Endothelial cell of umbilical vein (primary cell): ENCODE measurements around the gene MICALL1. TPM values are rescaled to one million over a fixed set of nuclear protein-coding genes. Genes with fewer than 3 reads are reported as not detected.

Experiments
- BruUV-seq: library from RNA; stranded (reverse); fragments of 400-500 nt; replicated peaks from 2 replicates; lab custom pipeline; 2021; lab: Mats Ljungman, UMichigan
- CTCF ChIA-PET: fragments of 300-600, 350-600 bp; sonication (Branson Sonifier 250); formaldehyde crosslinking; loops from one replicate; lab custom pipeline; 2021; ENCODE audit warnings: antibody characterized with exemption, inconsistent platforms; lab: Charles Lee
- POLR2A ChIA-PET: fragments of 300-600, 350-600 bp; sonication (Branson Sonifier 250); formaldehyde crosslinking; loops from one replicate; lab custom pipeline; 2021; ENCODE audit warnings: antibody characterized with exemption, inconsistent platforms; lab: Charles Lee
- DNase-seq: peaks from one replicate; pipeline ENCODE4 v3.0.0-alpha.2; 2011; ENCODE audit warnings: low read depth, low spot score
- FAIRE-seq: peaks from 2 replicates; lab custom pipeline; 2011; peaks lifted over from hg19 to GRCh38; lab: Jason Lieb, UNC
- H2AFZ ChIP-seq: 2 replicates; pipeline ENCODE4 v1.6.0; 2012; ENCODE audit warnings: low read depth, low read length, control low read depth, inconsistent platforms
- H3K27ac ChIP-seq: 2 replicates; pipeline ENCODE4 v1.5.1; 2011; ENCODE audit warnings: low read depth, mild to moderate bottlenecking, control low read depth, low read length, moderate library complexity; ENCODE audit not compliant: insufficient read depth
- H3K27me3 ChIP-seq, 2 experiments: 2 replicates each; pipeline versions ENCODE4 v1.6.0 to v1.6.1; 2011; ENCODE audit warnings: low read length in 2 of 2, mixed read lengths in 1 of 2; ENCODE audit not compliant: control insufficient read depth in 2 of 2, insufficient read depth in 2 of 2
- H3K36me3 ChIP-seq, 2 experiments: 2 replicates in 1 of 2; 3 replicates in 1 of 2; pipeline ENCODE4 v1.5.1; 2011; ENCODE audit warnings: low read length in 2 of 2, mild to moderate bottlenecking in 1 of 2, moderate library complexity in 1 of 2; ENCODE audit not compliant: control insufficient read depth in 2 of 2, insufficient read depth in 2 of 2; ENCODE audit errors: extremely low read depth in 1 of 2
- H3K4me1 ChIP-seq: 3 replicates; pipeline ENCODE4 v1.5.1; 2011; ENCODE audit warnings: mild to moderate bottlenecking, low read length; ENCODE audit not compliant: control insufficient read depth, insufficient read depth; ENCODE audit errors: extremely low read depth
- H3K4me2 ChIP-seq: 2 replicates; pipeline ENCODE4 v1.6.1; 2011; ENCODE audit warnings: low read length, control low read depth, mixed read lengths; ENCODE audit not compliant: insufficient read depth
- H3K4me3 ChIP-seq, 3 experiments: fragments of 200-600 bp in 1 of 3; sonication (generic), shearing (Covaris generic) in 1 of 3; replicated peaks in 1 of 3; 2 replicates each; pipeline ENCODE4 v1.5.1; 2011 to 2016; ENCODE audit warnings: control low read depth in 3 of 3, low read length in 3 of 3, mild to moderate bottlenecking in 2 of 3, inconsistent platforms in 1 of 3, low read depth in 1 of 3, moderate library complexity in 1 of 3; ENCODE audit not compliant: insufficient read depth in 1 of 3
- H3K79me2 ChIP-seq: 2 replicates; pipeline ENCODE4 v1.6.0; 2012; ENCODE audit warnings: low read length, inconsistent platforms; ENCODE audit not compliant: control insufficient read depth, insufficient read depth
- H3K9ac ChIP-seq: replicated peaks from 2 replicates; pipeline ENCODE3; 2011; ENCODE audit warnings: low read length, control low read depth; ENCODE audit not compliant: insufficient read depth; ENCODE audit errors: extremely low read depth
- H3K9me1 ChIP-seq: replicated peaks from 3 replicates; pipeline ENCODE4 v1.6.0; 2011; ENCODE audit warnings: mild to moderate bottlenecking, low read length; ENCODE audit not compliant: control insufficient read depth, insufficient read depth; ENCODE audit errors: extremely low read depth
- H3K9me3 ChIP-seq: replicated peaks from 2 replicates; pipeline ENCODE4 v1.5.1; 2012; ENCODE audit warnings: low read length, inconsistent platforms; ENCODE audit not compliant: control insufficient read depth, insufficient read depth
- H4K20me1 ChIP-seq: replicated peaks from 2 replicates; pipeline ENCODE3; 2011; ENCODE audit warnings: mild to moderate bottlenecking, low read length; ENCODE audit not compliant: control insufficient read depth, insufficient read depth; ENCODE audit errors: extremely low read depth
- EZH2 ChIP-seq: IDR thresholded peaks from 2 replicates; pipeline ENCODE4 v1.6.1; 2012; ENCODE audit warnings: borderline replicate concordance, low read depth, mild to moderate bottlenecking, moderate library complexity, low read length, inconsistent platforms; ENCODE audit not compliant: severe bottlenecking
- FOS ChIP-seq: IDR thresholded peaks from 2 replicates; pipeline ENCODE4 v1.6.1; 2011; ENCODE audit warnings: mild to moderate bottlenecking, low read length, moderate library complexity, borderline replicate concordance; ENCODE audit not compliant: insufficient read depth
- GATA2 ChIP-seq: IDR thresholded peaks from 2 replicates; pipeline ENCODE4 v1.7.0; 2011; ENCODE audit warnings: low read depth, mild to moderate bottlenecking, moderate library complexity, mixed read lengths, low read length; ENCODE audit not compliant: insufficient read length, insufficient read depth
- JUN ChIP-seq: IDR thresholded peaks from 2 replicates; pipeline ENCODE4 v1.6.1; 2011; ENCODE audit warnings: borderline replicate concordance, low read depth; ENCODE audit not compliant: insufficient read length, insufficient read depth
- MYC ChIP-seq: IDR thresholded peaks from one replicate; pipeline ENCODE4 v1.6.1; 2011; ENCODE audit warnings: mild to moderate bottlenecking, low read depth, low read length
- POLR2A ChIP-seq: IDR thresholded peaks from 2 replicates; pipeline ENCODE4 v1.6.1; 2012; ENCODE audit warnings: low read depth, mild to moderate bottlenecking, control low read depth, low read length
- POLR2AphosphoS5 ChIP-seq: IDR thresholded peaks from 2 replicates; pipeline ENCODE4 v1.6.1; 2012; ENCODE audit warnings: low read depth, mild to moderate bottlenecking, control low read depth, low read length, moderate library complexity; ENCODE audit not compliant: insufficient read depth
- dilution Hi-C: fragments of 300-500 bp; cut with MboI; formaldehyde crosslinking; loops from one replicate; pipeline ENCODE4 v1.15.0; 2019; ENCODE audit warnings: low sequenced_read_pairs; ENCODE audit not compliant: extremely low pct_ligation_motif_present
- intact Hi-C: fragments of 100-400 bp; cut with micrococcal nuclease; formaldehyde crosslinking; loops from one replicate; pipeline ENCODE4 v1.10.0; 2022
- polyA plus RNA-seq, 4 experiments: library from polyadenylated mRNA; depleted of rRNA in 3 of 4; stranded (reverse) in 3 of 4; unstranded in 1 of 4; fragments of >200 nt; gene quantifications; 2 replicates each; pipeline versions ENCODE4 v1.2.1 to v1.2.3, GENCODE V29; 2011 to 2012; ENCODE audit warnings: missing spikeins in 1 of 4
- total RNA-seq: library from RNA; stranded (reverse); gene quantifications from 2 replicates; pipeline ENCODE4 v1.2.3, GENCODE V29; 2021
- TF ChIP-seq, protein P1 (sequence below): IDR thresholded peaks from 2 replicates; pipeline ENCODE4 v1.6.1; 2011; ENCODE audit not compliant: insufficient read depth, insufficient read length
- TF ChIP-seq, protein P2 (sequence below), 2 donors: IDR thresholded peaks; 1 replicate in 1 of 2; 2 replicates in 1 of 2; pipeline ENCODE4 v1.5.1; 2011; ENCODE audit warnings: low read length in 2 of 2, mild to moderate bottlenecking in 2 of 2, moderate library complexity in 2 of 2, control low read depth in 1 of 2, inconsistent platforms in 1 of 2, low read depth in 1 of 2; ENCODE audit not compliant: insufficient read depth in 1 of 2; ENCODE audit errors: extremely low read depth in 1 of 2

Gene MICALL1
- total and polyA plus RNA-seq, 2 donors (not counting 3 experiments of a cell fraction or from before 2014, with no cell fraction given), result 23.9 to 66.9 TPM

DNA sequence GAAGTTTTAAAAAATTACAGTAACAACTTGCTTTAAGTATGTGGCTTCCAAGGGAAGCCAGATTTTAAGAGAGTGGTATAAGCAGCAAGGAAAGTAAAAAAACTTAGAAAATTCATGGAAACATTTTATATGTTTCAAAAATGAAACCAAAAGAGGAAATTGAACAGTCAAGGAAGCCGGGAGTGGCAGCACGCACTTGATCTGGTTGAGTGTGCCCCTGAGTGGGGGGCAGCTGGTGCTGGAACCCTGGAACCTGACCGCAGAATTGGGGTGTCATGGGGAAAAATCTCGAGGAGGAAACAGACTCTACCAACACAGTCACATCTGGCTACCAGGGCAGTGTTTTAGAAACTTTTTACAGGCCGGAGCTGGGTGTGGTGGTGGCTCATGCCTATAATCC lies 14.0 kb downstream of the MICALL1 start:
- intact Hi-C loops, result no loop called here
- no peak for TF ChIP-seq POLR2AphosphoS5
- TF ChIP-seq FOS, result no peak
- TF ChIP-seq POLR2A, result no peak
- no peak for TF ChIP-seq MYC
- TF ChIP-seq, protein P1, sequence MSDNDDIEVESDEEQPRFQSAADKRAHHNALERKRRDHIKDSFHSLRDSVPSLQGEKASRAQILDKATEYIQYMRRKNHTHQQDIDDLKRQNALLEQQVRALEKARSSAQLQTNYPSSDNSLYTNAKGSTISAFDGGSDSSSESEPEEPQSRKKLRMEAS, result no peak
- no peak for TF ChIP-seq JUN
- TF ChIP-seq, protein P2, sequence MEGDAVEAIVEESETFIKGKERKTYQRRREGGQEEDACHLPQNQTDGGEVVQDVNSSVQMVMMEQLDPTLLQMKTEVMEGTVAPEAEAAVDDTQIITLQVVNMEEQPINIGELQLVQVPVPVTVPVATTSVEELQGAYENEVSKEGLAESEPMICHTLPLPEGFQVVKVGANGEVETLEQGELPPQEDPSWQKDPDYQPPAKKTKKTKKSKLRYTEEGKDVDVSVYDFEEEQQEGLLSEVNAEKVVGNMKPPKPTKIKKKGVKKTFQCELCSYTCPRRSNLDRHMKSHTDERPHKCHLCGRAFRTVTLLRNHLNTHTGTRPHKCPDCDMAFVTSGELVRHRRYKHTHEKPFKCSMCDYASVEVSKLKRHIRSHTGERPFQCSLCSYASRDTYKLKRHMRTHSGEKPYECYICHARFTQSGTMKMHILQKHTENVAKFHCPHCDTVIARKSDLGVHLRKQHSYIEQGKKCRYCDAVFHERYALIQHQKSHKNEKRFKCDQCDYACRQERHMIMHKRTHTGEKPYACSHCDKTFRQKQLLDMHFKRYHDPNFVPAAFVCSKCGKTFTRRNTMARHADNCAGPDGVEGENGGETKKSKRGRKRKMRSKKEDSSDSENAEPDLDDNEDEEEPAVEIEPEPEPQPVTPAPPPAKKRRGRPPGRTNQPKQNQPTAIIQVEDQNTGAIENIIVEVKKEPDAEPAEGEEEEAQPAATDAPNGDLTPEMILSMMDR (IDR thresholded peaks at IDR 0.05; ENCODE audit: extremely low read depth in 1 of 2, insufficient read depth in 1 of 2, low read depth in 1 of 2, low read length in 2 of 2), result no peak
- no peak for TF ChIP-seq EZH2
- no peak for TF ChIP-seq GATA2
- dilution Hi-C loops, result no loop called here
- H3K4me3 ChIP-seq, result no peak overlapping the region
- H3K9ac ChIP-seq, result no peak overlapping the region
- H4K20me1 ChIP-seq, result no peaks in the 10 kb centered on the region
- FAIRE-seq (no peak), DNase-seq (no peak)
- H3K27me3 ChIP-seq, result no peaks in the 10 kb centered on the region
- H3K4me2 ChIP-seq, result no peak overlapping the region
- no peaks in the 10 kb centered on the region for H3K9me1 ChIP-seq
- no TSS peak for BruUV-seq
- no peaks in the 10 kb centered on the region for H3K4me1 ChIP-seq
- ChIA-PET POLR2A (no interaction called here), CTCF (interaction anchor here (0.7 kb wide), 1 partner anchor 130 kb away, joined by 3 read pairs; no protein-coding TSS in a partner anchor)
- peaks cover 2 to 36% of the 10 kb centered on the region in 2 experiments for H3K36me3 ChIP-seq
- no peak overlapping the region for H2AFZ ChIP-seq
- H3K27ac ChIP-seq, result no peak overlapping the region
- H3K79me2 ChIP-seq, result no peaks in the 10 kb centered on the region
- no peaks in the 10 kb centered on the region for H3K9me3 ChIP-seq
